ENCODE results near the gene KCNJ15. TPM values are rescaled to one million over a fixed set of nuclear protein-coding genes. Genes with fewer than 3 reads are reported as not detected.

KCNJ15 gene
- total RNA-seq, 1 donor from 2014 or later = 3.9 TPM

DNA sequence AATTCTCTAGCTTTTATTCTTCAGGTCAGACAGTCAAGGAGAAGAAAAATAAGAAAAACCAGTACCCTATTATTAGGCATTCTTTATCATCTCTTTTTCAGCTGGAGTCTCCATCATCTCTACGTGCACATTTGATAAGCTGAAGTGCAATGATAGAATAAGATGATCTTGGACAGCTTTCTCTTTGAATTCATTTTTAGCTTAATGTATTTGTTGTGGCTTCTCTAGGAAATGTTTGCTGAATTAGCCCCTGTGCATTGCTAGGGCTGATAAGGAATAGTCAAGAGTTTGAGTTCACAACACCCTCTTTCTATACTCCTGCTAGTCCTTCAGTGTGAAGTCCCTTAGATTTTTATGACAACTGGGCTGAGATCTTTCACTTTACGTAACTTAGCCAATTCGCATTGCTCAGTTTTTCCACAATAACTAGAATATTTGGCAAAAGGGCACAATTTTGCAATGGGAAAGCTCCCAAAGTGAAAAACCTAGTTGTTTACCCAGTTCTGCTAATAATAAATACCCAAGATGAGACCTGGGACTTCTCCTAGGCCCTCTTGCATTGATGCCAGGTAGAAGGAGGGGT is 7.0 kb upstream of the KCNJ15 start:
- H3K4me1 Mint-ChIP-seq (ENCODE audit: unreplicated experiment) = peaks cover 23% of the 10 kb centered on the region
- TF ChIP-seq, protein P1, sequence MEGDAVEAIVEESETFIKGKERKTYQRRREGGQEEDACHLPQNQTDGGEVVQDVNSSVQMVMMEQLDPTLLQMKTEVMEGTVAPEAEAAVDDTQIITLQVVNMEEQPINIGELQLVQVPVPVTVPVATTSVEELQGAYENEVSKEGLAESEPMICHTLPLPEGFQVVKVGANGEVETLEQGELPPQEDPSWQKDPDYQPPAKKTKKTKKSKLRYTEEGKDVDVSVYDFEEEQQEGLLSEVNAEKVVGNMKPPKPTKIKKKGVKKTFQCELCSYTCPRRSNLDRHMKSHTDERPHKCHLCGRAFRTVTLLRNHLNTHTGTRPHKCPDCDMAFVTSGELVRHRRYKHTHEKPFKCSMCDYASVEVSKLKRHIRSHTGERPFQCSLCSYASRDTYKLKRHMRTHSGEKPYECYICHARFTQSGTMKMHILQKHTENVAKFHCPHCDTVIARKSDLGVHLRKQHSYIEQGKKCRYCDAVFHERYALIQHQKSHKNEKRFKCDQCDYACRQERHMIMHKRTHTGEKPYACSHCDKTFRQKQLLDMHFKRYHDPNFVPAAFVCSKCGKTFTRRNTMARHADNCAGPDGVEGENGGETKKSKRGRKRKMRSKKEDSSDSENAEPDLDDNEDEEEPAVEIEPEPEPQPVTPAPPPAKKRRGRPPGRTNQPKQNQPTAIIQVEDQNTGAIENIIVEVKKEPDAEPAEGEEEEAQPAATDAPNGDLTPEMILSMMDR (conservative IDR thresholded peaks at IDR 0.05) = no peak
- DNase-seq (ENCODE audit: extremely low spot score, unreplicated experiment) = no peak
- H3K27ac Mint-ChIP-seq = no peak overlapping the region
- H3K9me3 Mint-ChIP-seq = no peaks in the 10 kb centered on the region
- H3K36me3 Mint-ChIP-seq = peaks cover 4% of the 10 kb centered on the region
- peaks cover 4% of the 10 kb centered on the region for H3K27me3 Mint-ChIP-seq
- no peak overlapping the region for H3K4me3 Mint-ChIP-seq

DNA sequence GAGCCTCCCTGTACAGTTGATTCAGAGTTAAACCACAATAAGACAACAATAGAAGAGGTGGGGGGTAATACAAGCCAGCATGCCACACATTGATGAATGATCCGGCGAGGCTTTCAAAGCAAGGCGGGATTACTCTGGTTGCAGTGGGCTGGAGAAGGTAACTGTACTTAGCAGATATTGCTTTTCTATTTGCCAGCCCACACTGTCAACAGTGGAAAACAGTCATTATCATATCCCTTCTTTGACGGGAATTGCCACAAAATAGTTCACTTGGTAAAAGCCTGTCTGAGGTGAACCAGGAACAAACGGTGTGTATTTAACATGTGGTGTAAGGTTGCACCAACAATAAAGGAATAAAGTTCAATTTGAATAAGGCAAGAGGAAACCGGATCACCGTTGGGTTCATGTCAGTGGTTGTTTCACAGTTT is 5.8 kb upstream of the KCNJ15 start:
- Mint-ChIP-seq H3K36me3 (peaks cover 4% of the 10 kb centered on the region), H3K9me3 (no peaks in the 10 kb centered on the region), H3K4me3 (no peak overlapping the region), H3K4me1 (ENCODE audit: unreplicated experiment) (peaks cover 23% of the 10 kb centered on the region), H3K27ac (no peak overlapping the region), H3K27me3 (peaks cover 4% of the 10 kb centered on the region)
- no peak for DNase-seq (ENCODE audit: extremely low spot score, unreplicated experiment)
- TF ChIP-seq, protein P1 (conservative IDR thresholded peaks at IDR 0.05) = no peak

DNA sequence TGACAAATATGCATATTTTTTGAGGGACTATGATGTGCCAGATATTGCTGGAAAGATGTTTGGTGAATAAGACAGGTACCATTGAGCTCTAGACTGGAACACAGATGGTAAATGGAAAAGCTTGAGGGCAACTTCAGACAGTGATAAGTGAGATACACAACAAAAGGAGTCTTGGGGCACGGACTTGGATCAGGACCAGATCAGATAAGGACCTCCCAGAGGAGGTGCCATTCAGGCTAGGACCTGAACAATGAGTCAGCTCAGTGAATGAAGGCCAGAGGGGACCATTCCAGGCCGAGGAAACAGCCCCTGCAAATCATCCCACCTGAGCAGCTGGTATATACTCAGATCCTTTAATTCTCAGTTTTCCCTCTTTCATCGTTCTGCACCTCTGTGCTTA is 1.8 kb upstream of the KCNJ15 start:
- Mint-ChIP-seq H3K27ac (no peak overlapping the region), H3K36me3 (peaks cover 5% of the 10 kb centered on the region), H3K4me1 (ENCODE audit: unreplicated experiment) (peaks cover 31% of the 10 kb centered on the region), H3K27me3 (peaks cover 6% of the 10 kb centered on the region), H3K9me3 (no peaks in the 10 kb centered on the region), H3K4me3 (no peak overlapping the region)
- no peak for DNase-seq (ENCODE audit: extremely low spot score, unreplicated experiment)
- TF ChIP-seq, protein P1 (conservative IDR thresholded peaks at IDR 0.05) = no peak

DNA sequence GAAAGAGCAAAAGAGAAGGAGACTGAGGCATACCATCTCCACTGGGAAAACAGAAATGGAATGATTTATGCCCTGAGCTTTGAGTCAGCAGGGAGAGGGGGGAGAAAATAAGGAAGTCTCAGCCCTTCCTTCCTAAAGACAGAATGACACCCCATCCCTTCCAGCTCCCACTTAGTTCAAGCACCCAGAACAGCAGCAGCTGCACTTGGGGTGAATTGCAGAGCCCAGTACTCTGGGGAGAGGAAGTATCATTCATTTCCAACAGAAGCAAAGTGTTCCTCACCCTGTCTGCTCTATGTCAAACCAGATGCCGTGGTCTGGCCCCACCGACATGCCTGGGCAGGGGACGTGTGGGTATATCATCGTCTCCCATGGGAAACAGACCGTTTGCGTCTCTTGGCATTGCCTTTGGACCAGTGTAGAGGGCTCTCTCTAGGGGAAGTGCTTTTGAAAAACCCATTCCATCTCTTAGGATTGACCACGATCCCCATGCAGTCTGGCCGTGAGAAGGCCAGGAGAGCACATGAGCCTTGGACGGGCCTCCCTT is 1.1 kb upstream of the KCNJ15 start:
- no peak for DNase-seq (ENCODE audit: extremely low spot score, unreplicated experiment)
- Mint-ChIP-seq H3K27ac (no peak overlapping the region), H3K4me1 (ENCODE audit: unreplicated experiment) (peaks cover 25% of the 10 kb centered on the region), H3K4me3 (no peak overlapping the region), H3K9me3 (no peaks in the 10 kb centered on the region), H3K36me3 (peaks cover 5% of the 10 kb centered on the region), H3K27me3 (peaks cover 6% of the 10 kb centered on the region)
- TF ChIP-seq, protein P1 (conservative IDR thresholded peaks at IDR 0.05) = no peak

DNA sequence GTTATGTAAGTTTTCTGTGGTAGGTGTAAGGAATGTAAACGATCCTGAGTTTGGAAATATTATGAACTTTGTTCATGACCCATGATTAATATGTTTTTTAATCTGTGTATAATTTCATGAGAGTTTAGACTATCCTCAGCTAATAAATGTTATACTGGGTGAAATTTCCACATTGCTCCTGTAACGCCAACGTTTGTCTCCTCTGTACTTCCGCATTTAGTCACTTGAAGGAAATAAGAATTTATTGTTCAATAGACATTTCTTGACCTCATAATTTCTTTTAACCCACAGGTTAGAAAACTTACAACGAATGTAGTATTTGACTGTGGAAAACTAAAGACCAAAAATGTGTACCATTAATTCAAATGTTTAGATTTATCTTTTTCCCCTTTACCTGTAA is 876 bp downstream of the KCNJ15 start:
- H3K4me1 Mint-ChIP-seq (ENCODE audit: unreplicated experiment) = peaks cover 19% of the 10 kb centered on the region
- no peak for DNase-seq (ENCODE audit: extremely low spot score, unreplicated experiment)
- H3K36me3 Mint-ChIP-seq = peaks cover 5% of the 10 kb centered on the region
- TF ChIP-seq, protein P1 (conservative IDR thresholded peaks at IDR 0.05) = no peak
- H3K27ac Mint-ChIP-seq = no peak overlapping the region
- no peak overlapping the region for H3K4me3 Mint-ChIP-seq
- H3K27me3 Mint-ChIP-seq = peaks cover 6% of the 10 kb centered on the region
- no peaks in the 10 kb centered on the region for H3K9me3 Mint-ChIP-seq

Measured in type B pancreatic cell (in vitro differentiated cells).